SK-N-SH treated with all-trans-retinoic acid at 6 μM for 48 hours (cell line): Measurements from ENCODE around the gene PLPPR2.
"Not testable (repeated sequence)": the region's sequence is repeated elsewhere in the genome, so short reads cannot be mapped to it uniquely, and the experiment has no call there.

Experiments
- ATAC-seq: fragments of 200-7000 bp; cut with Tn5 transposase; 3 replicates; pipeline ENCODE4 v1.9.1; 2020; ENCODE audit warnings: mild to moderate bottlenecking, moderate library complexity
- ARNTL ChIP-seq: fragments of 450-650 bp; formaldehyde crosslinking; IDR thresholded peaks from 2 replicates; pipeline ENCODE4 v1.5.0; 2020; ENCODE audit warnings: low read depth, mild to moderate bottlenecking, moderate library complexity, borderline replicate concordance
- BACH2 ChIP-seq: fragments of 250-450 bp; sonication (Bioruptor Pico); IDR thresholded peaks from 2 replicates; pipeline ENCODE4 v1.9.0; 2021; ENCODE audit warnings: mild to moderate bottlenecking, borderline replicate concordance
- ESRRG ChIP-seq: fragments of 250-450 bp; sonication (Bioruptor Pico); IDR thresholded peaks from 2 replicates; pipeline ENCODE4 v1.6.1; 2021; ENCODE audit warnings: mild to moderate bottlenecking
- GLIS3 ChIP-seq: fragments of 250-450 bp; sonication (Bioruptor Pico); IDR thresholded peaks from 2 replicates; pipeline ENCODE4 v1.5.0; 2020; ENCODE audit warnings: mild to moderate bottlenecking, moderate library complexity
- ISL1 ChIP-seq: fragments of 250-450 bp; sonication (Bioruptor Pico); IDR thresholded peaks from 2 replicates; pipeline ENCODE4 v2.1.2; 2022; ENCODE audit warnings: mild to moderate bottlenecking, moderate library complexity
- OSR1 ChIP-seq: fragments of 250-450 bp; sonication (Bioruptor Pico); IDR thresholded peaks from 2 replicates; pipeline ENCODE4 v1.8.0; 2022; ENCODE audit warnings: moderate library complexity, mild to moderate bottlenecking, inconsistent platforms
- PPARA ChIP-seq: fragments of 250-450 bp; sonication (Bioruptor Pico); IDR thresholded peaks from 2 replicates; pipeline ENCODE4 v1.5.0; 2020; ENCODE audit warnings: mild to moderate bottlenecking, borderline replicate concordance
- TCF4 ChIP-seq: fragments of 250-450 bp; sonication (Bioruptor Pico); IDR thresholded peaks from 2 replicates; pipeline ENCODE4 v1.8.0; 2021; ENCODE audit warnings: mild to moderate bottlenecking, moderate library complexity, borderline replicate concordance
- TOX ChIP-seq: fragments of 250-450 bp; sonication (Bioruptor Pico); IDR thresholded peaks from 2 replicates; pipeline ENCODE4 v1.8.0; 2021; ENCODE audit warnings: mild to moderate bottlenecking, moderate library complexity, borderline replicate concordance
- ZC3H10 ChIP-seq: fragments of 250-450 bp; sonication (Bioruptor Pico); IDR thresholded peaks from 2 replicates; pipeline ENCODE4 v1.5.1; 2021; ENCODE audit warnings: mild to moderate bottlenecking, moderate library complexity
- ZNF565 ChIP-seq: fragments of 450-650 bp; formaldehyde crosslinking; conservative IDR thresholded peaks from 2 replicates; pipeline ENCODE4 v1.5.0; 2020; ENCODE audit warnings: low read depth, mild to moderate bottlenecking, moderate library complexity
- TF ChIP-seq, protein P1 (sequence below): fragments of 250-450 bp; sonication (Bioruptor Pico); IDR thresholded peaks from 2 replicates; pipeline ENCODE4 v1.8.0; 2021; ENCODE audit warnings: low read depth, mild to moderate bottlenecking, moderate library complexity, borderline replicate concordance
- TF ChIP-seq, protein P2 (sequence below): fragments of 250-450 bp; sonication (Bioruptor Pico); IDR thresholded peaks from 2 replicates; pipeline ENCODE4 v1.8.0; 2020; ENCODE audit warnings: mild to moderate bottlenecking, moderate library complexity, borderline replicate concordance
- TF ChIP-seq, protein P3 (sequence below): fragments of 250-450 bp; sonication (Bioruptor Pico); IDR thresholded peaks from 2 replicates; pipeline ENCODE4 v1.5.0; 2020; ENCODE audit warnings: mild to moderate bottlenecking, moderate library complexity
- TF ChIP-seq, protein P4 (sequence below): fragments of 250-450 bp; sonication (Bioruptor Pico); IDR thresholded peaks from 2 replicates; pipeline ENCODE4 v1.5.1; 2020; ENCODE audit warnings: low read depth, mild to moderate bottlenecking, moderate library complexity
- TF ChIP-seq, protein P5 (sequence below): fragments of 250-450 bp; sonication (Bioruptor Pico); IDR thresholded peaks from 2 replicates; pipeline ENCODE4 v1.5.1; 2021; ENCODE audit warnings: mild to moderate bottlenecking, moderate library complexity

The PLPPR2 gene

DNA sequence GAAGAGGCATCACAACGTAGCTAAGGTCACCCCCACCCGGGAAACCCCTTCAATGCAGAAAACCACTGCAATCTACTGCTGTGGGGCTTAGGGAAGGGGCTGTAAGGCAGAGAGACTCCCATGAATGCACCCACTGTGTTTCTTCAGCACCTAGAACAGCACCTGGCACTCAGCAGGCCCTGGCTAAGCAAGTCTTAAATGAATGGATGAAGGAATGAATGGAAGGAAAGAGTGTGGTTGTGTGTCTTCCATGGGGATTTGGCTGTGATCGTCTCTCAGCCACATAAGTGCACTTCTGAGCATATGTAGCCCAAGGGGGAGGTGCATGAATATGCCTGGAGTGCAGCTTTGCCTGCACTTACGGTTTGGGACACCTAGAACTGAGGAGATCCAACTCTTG, 6.1 kb upstream of the PLPPR2 start:
- no peak for ATAC-seq
- TF ChIP-seq GLIS3, result no peak
- TF ChIP-seq, protein P1, sequence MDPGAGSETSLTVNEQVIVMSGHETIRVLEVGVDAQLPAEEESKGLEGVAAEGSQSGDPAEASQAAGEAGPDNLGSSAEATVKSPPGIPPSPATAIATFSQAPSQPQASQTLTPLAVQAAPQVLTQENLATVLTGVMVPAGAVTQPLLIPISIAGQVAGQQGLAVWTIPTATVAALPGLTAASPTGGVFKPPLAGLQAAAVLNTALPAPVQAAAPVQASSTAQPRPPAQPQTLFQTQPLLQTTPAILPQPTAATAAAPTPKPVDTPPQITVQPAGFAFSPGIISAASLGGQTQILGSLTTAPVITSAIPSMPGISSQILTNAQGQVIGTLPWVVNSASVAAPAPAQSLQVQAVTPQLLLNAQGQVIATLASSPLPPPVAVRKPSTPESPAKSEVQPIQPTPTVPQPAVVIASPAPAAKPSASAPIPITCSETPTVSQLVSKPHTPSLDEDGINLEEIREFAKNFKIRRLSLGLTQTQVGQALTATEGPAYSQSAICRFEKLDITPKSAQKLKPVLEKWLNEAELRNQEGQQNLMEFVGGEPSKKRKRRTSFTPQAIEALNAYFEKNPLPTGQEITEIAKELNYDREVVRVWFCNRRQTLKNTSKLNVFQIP (CRISPR knock-in tag), result no peak
- TF ChIP-seq, all 23 proteins: peak for 0

DNA sequence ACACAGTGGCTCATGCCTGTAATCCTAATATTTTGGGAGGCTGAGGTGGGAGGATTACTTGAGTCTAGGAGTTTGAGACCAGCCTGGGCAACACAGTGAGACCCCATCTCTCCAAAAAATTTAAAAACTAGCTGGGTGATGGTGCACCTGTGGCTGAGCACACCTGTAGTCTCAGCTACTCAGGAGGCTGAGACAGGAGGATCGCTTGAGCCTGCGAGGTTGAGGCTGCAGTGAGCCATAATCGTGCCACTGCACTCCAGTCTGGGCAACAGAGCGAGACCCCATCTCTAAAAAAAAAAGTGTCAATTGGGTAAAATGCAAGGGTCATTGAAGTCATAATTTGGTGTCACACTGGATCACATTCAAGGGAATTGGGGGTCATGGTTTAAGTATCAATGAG, 1.1 kb upstream of the PLPPR2 start:
- ATAC-seq, result not testable (repeated sequence)

DNA sequence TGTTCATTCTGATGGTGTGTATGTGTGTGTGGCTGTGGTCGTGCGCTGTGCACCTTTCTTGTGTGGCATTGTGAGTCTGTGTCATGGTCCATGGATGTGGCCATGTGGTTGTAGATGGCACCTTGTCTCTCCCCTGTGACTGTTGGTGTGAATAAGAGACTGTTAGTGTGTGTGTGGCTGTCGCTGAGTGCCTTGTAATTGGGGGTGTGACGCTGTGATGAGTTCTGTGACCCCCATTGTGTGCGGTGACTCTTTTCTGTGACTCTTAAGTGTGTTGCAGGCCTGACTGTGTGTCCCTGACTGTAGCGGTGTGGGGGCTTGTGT, 804 bp downstream of the PLPPR2 start:
- no peak for ATAC-seq

DNA sequence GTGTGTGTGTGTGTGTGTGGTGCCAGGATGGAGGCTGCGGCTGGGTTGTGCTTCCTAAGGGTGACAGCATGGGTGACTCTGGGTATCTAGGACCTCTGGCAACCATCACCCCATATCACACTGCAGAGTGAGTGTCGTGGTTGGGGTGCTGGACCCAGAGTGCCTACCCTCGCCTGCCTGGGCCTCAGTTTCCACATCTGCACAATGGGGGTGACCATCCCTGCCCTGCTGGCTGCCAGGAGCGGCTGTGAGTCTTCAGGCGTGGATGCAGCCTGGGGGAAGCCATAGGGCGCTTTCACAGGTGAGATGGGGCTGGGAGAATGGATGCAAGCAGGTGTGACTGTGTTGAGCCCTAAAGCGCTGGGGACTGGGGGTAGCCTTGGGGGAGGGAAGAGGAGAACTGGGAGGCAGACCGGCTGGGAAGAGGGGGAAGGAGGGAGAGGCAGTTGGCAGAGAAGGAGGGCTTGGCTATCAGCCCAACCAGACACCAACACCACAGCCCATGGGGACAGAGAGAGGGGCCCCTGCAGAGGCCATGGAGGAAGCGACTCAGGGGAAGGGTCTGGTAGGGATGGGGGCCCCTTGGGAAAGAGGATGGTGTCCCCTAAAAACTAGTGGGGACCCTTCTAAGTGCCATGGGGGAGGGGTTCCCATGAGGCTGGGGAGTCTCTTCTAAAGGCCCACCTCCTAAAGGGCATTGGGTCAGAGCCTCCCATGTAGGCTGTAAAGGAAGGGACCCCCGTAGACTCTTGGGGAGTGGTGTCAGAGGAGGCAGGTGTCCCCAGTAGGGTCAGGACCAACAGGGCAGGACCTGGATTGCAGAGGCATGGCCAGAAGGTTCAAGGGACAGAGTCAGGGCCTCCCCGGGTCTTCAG, 1.7 kb downstream of the PLPPR2 start:
- TF ChIP-seq, protein P2, sequence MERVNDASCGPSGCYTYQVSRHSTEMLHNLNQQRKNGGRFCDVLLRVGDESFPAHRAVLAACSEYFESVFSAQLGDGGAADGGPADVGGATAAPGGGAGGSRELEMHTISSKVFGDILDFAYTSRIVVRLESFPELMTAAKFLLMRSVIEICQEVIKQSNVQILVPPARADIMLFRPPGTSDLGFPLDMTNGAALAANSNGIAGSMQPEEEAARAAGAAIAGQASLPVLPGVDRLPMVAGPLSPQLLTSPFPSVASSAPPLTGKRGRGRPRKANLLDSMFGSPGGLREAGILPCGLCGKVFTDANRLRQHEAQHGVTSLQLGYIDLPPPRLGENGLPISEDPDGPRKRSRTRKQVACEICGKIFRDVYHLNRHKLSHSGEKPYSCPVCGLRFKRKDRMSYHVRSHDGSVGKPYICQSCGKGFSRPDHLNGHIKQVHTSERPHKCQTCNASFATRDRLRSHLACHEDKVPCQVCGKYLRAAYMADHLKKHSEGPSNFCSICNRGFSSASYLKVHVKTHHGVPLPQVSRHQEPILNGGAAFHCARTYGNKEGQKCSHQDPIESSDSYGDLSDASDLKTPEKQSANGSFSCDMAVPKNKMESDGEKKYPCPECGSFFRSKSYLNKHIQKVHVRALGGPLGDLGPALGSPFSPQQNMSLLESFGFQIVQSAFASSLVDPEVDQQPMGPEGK (CRISPR knock-in tag), result no peak
- TF ChIP-seq ARNTL (CRISPR knock-in tag) (no peak), TOX (CRISPR knock-in tag) (no peak)
- no peak for ATAC-seq

More for the DNA sequence above, 804 bp downstream of the PLPPR2 start:
- TF ChIP-seq, protein P3, sequence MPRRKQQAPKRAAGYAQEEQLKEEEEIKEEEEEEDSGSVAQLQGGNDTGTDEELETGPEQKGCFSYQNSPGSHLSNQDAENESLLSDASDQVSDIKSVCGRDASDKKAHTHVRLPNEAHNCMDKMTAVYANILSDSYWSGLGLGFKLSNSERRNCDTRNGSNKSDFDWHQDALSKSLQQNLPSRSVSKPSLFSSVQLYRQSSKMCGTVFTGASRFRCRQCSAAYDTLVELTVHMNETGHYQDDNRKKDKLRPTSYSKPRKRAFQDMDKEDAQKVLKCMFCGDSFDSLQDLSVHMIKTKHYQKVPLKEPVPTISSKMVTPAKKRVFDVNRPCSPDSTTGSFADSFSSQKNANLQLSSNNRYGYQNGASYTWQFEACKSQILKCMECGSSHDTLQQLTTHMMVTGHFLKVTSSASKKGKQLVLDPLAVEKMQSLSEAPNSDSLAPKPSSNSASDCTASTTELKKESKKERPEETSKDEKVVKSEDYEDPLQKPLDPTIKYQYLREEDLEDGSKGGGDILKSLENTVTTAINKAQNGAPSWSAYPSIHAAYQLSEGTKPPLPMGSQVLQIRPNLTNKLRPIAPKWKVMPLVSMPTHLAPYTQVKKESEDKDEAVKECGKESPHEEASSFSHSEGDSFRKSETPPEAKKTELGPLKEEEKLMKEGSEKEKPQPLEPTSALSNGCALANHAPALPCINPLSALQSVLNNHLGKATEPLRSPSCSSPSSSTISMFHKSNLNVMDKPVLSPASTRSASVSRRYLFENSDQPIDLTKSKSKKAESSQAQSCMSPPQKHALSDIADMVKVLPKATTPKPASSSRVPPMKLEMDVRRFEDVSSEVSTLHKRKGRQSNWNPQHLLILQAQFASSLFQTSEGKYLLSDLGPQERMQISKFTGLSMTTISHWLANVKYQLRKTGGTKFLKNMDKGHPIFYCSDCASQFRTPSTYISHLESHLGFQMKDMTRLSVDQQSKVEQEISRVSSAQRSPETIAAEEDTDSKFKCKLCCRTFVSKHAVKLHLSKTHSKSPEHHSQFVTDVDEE (CRISPR knock-in tag), result no peak
- TF ChIP-seq TCF4 (no peak), ZC3H10 (no peak), ZNF565 (CRISPR knock-in tag) (no peak), OSR1 (CRISPR knock-in tag) (no peak), ISL1 (CRISPR knock-in tag) (no peak), PPARA (CRISPR knock-in tag) (no peak), BACH2 (CRISPR knock-in tag) (no peak), ESRRG (no peak)
- TF ChIP-seq, protein P4, sequence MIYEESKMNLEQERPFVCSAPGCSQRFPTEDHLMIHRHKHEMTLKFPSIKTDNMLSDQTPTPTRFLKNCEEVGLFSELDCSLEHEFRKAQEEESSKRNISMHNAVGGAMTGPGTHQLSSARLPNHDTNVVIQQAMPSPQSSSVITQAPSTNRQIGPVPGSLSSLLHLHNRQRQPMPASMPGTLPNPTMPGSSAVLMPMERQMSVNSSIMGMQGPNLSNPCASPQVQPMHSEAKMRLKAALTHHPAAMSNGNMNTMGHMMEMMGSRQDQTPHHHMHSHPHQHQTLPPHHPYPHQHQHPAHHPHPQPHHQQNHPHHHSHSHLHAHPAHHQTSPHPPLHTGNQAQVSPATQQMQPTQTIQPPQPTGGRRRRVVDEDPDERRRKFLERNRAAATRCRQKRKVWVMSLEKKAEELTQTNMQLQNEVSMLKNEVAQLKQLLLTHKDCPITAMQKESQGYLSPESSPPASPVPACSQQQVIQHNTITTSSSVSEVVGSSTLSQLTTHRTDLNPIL (CRISPR knock-in tag), result no peak
- TF ChIP-seq, protein P5, sequence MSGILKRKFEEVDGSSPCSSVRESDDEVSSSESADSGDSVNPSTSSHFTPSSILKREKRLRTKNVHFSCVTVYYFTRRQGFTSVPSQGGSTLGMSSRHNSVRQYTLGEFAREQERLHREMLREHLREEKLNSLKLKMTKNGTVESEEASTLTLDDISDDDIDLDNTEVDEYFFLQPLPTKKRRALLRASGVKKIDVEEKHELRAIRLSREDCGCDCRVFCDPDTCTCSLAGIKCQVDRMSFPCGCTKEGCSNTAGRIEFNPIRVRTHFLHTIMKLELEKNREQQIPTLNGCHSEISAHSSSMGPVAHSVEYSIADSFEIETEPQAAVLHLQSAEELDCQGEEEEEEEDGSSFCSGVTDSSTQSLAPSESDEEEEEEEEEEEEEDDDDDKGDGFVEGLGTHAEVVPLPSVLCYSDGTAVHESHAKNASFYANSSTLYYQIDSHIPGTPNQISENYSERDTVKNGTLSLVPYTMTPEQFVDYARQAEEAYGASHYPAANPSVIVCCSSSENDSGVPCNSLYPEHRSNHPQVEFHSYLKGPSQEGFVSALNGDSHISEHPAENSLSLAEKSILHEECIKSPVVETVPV (CRISPR knock-in tag), result no peak
- TF ChIP-seq, protein P1 (CRISPR knock-in tag), result no peak
